ENCODE data around the gene NANOS1.

DNA sequence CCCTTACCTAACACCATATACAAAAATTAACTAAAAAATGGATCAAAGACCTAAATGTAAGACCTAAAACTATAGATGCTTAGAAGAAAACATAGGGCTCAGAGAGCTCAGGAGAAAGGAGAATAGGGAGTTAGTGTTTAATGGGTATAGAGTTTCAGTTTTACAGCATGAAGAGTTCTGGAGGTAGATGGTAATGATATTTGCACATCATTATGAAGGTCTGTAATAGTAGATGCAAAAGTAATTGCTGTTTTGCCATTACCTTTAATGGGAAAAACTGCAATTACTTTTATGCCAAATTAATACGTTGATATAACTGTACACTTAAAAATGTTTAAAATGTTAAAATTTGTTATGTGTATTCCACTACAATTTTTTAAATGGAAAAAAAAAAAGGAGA is 39.2 kb upstream of the NANOS1 start:
- TF ChIP-seq, protein P1, sequence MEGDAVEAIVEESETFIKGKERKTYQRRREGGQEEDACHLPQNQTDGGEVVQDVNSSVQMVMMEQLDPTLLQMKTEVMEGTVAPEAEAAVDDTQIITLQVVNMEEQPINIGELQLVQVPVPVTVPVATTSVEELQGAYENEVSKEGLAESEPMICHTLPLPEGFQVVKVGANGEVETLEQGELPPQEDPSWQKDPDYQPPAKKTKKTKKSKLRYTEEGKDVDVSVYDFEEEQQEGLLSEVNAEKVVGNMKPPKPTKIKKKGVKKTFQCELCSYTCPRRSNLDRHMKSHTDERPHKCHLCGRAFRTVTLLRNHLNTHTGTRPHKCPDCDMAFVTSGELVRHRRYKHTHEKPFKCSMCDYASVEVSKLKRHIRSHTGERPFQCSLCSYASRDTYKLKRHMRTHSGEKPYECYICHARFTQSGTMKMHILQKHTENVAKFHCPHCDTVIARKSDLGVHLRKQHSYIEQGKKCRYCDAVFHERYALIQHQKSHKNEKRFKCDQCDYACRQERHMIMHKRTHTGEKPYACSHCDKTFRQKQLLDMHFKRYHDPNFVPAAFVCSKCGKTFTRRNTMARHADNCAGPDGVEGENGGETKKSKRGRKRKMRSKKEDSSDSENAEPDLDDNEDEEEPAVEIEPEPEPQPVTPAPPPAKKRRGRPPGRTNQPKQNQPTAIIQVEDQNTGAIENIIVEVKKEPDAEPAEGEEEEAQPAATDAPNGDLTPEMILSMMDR (IDR thresholded peaks at IDR 0.05): no peak
- TF ChIP-seq EZH2 (IDR thresholded peaks at IDR 0.05): no peak
